NCI-H146 treated with DMSO at 0.1 percent for 48 hours (cell line): Measurements from ENCODE around the gene AP2A2.
"Not testable (repeated sequence)": the region's sequence is repeated elsewhere in the genome, so short reads cannot be mapped to it uniquely, and the experiment has no call there.

ENCODE experiments used
- DNase-seq: peaks from one replicate; lab custom pipeline; 2025; ENCODE audit not compliant: unreplicated experiment; lab: John Stamatoyannopoulos, UW

The AP2A2 gene

DNA sequence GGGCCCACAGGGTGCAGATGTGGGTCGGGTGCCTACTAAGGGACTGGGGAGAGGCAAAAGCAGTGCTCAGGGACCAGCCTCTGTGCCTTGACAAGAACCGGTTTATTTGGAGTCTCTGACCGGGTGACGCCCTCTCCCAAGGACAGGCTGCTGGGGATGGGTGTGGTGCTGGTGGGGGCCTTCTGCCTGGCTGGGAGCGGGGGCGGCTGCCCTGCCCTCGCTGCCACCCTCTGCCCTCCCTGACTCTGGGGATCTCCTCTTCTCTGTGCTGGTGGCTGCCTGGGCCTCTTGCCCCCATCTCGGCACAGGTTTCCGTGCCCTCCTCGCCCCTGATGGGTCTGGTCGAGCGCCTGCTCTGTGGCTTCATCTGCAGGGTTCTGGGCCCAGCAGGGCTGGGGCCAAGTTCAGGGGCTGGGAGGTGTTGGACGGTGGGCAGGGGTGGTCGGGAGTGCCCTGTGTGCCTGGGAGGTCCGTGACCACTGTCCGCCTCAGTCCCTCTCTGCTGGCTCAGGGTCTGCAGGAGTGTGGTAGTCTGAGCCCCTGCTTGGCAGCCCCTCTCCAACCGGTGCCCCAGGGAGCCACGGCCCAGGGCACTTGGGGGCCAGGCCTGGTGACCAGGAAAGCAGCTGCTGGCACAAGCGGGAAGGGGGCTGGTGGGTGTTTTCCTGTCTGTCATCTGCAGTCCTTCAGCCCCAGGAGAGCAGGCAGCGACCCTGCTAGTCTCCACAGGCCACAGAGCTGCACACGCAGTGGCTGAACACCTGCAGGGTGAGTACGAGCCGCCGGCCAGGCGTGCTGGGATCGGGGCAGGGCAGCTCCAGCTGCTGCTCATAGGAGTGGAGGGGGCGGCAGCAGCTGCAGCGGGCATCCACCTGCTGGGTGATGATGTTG is 87.3 kb downstream of the AP2A2 start:
- DNase-seq, result peak; percentile 81

DNA sequence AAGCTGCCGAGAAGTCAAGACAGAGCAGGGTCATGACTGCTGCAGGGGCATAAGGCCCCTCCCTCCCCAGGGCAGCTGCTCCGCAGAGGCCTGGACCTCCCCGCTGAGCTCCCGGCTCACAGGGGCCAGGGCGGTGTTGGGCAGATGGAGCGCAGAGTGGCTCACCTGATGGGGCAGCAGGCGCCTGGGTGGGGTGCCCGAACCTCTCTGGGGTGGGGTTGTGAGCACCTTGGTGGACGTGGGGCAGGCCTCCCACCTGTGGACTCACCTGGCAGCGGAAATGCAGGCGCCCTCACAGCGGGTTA is 87.9 kb downstream of the AP2A2 start:
- DNase-seq, result no peak

DNA sequence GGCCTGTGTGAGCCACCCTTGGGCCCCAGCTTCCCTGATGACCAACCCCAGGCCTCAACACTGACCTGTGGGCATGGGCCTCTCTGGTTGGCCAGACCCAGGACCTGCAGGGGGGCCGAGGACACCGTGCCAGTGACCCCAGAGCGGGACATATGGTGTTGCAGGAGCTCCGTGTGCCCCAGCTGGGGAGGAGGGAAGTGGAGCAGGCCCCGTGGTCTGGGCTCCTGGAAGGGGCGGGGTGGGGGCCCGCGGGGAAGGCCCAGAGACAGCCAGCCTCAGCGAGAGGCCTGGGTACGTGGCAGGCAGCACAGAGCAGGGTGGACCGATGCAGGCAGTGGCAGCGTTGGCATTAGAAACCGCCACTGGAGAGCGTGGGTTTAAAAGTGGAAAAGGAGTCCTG is 88.6 kb downstream of the AP2A2 start:
- DNase-seq, result no peak

DNA sequence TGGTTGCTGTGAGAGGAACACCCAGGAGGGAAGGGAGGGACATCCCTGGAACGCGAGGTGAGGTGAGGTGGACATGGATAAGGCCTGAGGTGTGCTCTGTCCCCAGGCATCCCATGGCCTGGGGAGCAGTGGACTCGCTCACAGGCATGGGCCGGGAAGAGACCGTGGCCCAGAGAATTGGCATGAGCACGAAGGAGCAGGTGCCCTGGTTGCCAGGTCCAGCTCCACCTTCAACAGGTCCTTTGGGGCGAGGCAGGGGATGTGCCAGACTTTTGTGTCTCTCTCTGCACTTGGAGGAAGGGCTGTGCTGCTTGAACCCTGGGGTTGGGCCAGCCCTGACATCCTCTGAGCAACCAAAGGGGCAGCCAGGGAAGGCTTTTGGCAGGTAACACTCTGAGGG is 89.4 kb downstream of the AP2A2 start:
- no peak for DNase-seq

DNA sequence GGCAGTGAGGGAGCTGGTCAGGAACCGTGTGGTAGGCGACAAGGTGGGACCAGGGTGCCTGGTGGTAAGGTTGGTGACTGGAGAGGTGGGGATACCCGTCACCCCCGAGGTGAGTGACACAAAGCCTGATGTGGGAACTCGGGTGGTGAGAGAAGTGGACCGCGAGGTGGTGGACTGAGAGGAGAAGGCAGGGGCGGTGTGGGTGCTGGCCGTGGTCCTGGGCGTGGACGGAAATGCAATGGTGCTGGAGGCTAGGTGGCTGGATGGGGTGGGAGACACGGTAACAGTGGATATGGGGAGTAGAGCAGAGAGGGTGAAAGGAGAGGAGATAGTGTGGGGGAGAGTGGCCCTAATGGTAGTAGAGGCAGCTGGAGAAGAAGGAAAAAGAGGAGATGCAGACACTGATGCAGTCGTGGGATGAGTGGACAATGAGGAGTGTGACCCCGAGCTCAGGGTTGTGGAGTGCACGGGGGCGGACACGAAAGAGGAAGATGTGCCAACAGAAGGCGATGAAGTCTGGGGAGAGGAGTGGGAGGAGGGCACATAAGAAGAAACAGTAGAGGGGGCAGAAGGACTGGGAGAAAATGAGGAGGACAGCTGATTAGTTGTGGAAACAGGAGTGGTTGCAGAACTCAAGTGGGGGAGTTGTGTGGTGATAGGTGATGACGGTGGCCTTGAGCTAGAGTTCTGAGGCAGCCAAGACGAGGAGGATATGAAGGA is 90.3 kb downstream of the AP2A2 start:
- DNase-seq, result no peak

DNA sequence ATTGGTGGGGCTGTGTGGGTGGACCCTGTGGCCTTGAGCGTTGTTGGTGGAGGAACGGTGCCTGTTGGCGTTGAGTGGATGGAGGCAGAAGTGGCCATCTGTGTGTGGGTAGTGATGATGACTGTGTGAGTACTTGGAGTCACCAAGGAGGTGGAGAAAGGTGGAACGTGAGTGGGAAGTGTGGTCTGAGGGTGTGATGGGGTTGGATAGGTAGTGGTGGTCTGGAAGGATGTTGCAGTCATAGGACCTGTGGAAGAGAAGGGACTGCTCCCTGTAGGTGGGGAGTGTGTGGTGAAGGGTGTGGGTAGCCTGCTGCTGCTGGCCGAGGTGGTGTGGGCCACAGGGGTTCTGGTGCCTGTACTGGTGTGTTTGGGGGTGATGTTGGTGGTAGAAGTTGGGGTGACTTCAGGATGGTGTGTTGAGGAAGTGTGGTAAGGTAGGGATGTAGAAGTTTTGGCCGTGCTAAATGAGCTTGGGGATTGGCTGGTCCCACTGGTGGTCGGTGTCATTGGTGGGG is 91.0 kb downstream of the AP2A2 start:
- not testable (repeated sequence) for DNase-seq

DNA sequence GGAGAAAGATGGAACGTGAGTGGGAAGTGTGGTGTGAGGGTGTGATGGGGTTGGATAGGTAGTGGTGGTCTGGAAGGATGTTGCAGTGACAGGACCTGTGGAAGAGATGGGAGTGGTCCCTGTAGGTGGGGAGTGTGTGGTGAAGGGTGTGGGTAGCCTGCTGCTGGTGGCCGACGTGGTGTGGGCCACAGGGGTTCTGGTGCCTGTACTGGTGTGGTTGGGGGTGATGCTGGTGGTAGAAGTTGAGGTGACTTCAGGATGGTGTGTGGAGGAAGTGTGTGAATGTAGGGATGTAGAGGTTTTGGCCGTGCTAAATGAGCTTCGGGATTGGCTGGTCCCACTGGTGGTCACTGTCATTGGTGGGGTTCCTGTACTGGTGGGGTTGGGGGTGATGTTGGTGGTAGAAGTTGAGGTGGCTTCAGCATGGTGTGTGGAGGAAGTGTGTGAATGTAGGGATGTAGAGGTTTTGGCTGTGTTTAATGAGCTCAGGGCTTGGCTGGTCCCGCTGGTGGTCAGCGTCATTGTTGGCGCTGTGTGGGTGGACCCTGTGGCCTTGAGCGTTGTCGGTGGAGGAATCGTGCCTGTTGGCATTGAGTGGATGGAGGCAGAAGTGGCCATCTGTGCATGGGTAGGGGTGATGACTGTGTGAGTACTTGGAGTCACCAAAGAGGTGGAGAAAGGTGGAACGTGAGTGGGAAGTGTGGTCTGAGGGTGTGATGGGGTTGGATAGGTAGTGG is 91.8 kb downstream of the AP2A2 start:
- no peak for DNase-seq

DNA sequence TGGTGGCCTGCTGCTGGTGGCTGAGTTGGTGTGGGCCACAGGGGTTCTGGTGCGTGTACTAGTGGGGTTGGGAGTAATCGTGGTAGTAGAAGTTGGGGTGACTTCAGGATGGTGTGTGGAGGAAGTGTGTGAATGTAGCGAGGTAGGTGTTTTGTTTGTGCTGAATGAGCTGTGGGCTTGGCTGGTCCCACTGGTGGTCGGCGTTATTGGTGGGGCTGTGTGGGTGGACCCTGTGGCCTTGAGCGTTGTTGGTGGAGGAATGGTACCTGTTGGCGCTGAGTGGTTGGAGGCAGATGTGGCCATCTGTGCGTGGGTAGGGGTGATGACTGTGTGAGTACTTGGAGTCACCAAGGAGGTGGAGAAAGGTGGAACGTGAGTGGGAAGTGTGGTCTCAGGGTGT is 92.4 kb downstream of the AP2A2 start:
- no peak for DNase-seq

DNA sequence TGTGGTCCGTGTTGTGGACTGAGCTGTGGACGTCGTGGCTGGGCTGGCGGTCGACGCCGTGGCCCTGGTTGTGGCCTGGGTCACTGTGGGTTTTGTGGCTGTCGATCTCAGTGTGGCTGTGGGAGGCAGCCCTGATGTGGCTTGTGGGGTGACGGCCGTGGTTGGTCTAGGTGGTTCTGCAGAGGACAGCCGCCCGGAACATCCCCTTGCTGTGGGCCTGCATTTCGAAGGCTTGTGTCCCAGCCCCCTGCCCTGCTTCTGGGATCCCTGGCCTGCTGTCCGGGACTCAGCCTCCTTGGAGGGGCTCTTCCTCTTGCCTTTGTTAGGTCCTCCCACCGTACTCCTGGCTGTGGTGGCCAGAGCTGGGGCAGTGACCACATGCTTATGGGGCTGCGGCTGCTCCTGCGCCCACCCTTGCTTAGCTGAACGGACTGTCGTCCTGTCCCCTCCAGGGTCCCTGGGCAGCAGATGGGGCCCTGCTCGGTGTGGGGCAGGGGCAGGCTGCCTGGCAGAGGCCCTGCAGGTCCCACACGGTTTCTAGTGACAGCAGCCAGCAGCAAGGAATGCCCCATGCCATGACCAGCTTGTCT is 93.7 kb downstream of the AP2A2 start:
- DNase-seq, result no peak

DNA sequence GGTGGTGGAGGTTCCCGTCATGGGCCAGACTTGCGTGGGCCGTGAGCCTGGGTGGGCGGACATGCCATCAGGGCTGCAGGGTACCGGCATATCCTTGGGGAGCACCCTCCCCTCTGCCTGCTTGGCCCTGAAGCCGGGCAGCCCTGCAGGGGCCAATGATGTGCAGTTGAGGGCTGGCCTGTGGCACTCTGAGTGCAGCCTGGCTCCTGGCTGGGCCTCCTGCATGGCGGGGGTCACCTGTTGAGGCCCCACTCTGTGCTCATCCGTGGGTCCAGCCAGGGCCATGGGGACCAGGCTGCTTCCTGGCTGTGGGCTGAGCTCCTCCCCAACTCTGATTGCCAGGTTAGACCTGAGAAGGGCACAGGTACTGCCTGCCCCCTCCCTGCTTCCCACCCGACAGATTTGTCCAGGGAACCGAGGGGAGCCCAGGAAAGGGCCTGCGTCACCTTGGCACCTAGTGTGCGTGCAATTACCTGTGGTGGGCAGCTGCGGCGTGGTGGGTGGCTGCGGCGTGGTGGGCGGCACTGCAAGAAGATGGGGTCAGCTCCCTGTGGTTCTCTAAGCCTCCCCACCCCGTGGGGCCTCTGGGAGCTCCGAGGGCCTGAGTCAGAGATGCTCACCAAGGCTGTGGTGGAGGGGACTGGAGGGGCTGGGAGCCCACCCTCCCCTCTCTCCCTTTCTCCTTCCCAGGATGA is 94.7 kb downstream of the AP2A2 start:
- no peak for DNase-seq

DNA sequence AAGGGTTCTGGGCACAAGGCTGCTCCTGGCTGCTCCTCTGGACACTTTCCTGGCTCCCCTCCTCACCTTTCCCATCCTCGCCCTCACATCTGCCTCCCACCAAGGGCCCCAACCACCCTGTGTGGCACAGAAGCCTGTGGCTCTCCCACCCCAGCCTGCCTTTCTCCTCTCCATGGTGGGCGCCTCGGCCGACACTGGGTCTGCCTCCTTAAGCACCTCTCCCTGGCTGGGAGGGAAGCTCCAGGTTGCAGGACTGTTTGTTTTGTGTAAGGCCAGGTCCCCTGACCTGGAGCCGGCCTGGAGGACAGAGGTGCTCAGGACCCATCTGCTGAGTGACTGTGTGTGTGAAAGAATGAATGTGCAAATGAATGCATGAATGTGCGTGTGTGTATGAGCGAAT is 96.7 kb downstream of the AP2A2 start:
- no peak for DNase-seq

DNA sequence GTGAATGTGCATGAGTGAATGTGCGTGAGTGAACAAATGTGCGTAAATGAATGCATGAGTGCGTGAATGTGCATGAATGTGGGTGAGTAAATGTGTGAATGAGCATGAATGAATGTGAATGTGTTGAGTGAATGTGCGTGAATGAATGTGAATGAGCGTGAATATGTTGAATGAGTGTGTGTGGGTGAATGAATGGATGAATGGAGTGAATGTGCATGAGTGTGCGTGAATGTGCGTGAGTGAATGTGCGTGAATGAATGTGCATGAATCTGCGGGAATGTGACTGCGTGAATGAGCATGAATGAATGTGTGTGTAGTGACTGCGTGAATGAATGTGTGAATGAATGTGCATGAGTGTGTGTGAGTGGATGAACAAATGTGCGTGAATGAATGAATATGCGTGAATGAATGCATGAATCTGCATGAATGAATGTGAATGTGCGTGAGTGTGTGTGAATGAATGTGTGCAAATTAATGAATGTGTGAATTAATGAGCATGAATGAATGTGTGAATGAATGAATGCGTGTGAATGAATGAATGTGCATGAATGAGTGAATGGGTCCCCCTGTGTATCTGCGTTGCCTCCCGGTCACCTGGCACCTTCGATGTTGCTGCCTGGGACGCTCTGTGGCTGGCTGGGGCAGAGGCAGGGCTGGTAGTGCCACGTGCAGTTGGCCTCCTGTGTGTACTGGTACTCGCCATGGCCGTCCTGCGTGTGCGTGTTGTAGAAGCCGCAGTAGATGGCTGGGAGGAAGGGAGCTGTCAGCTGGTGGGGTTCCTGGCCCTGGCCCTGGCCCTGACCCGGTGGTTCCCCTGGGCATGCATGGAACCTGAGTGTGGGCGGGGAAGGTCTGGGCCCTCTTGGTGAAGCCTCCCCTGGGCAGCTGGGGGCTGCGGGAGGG is 97.5 kb downstream of the AP2A2 start:
- DNase-seq, result no peak

DNA sequence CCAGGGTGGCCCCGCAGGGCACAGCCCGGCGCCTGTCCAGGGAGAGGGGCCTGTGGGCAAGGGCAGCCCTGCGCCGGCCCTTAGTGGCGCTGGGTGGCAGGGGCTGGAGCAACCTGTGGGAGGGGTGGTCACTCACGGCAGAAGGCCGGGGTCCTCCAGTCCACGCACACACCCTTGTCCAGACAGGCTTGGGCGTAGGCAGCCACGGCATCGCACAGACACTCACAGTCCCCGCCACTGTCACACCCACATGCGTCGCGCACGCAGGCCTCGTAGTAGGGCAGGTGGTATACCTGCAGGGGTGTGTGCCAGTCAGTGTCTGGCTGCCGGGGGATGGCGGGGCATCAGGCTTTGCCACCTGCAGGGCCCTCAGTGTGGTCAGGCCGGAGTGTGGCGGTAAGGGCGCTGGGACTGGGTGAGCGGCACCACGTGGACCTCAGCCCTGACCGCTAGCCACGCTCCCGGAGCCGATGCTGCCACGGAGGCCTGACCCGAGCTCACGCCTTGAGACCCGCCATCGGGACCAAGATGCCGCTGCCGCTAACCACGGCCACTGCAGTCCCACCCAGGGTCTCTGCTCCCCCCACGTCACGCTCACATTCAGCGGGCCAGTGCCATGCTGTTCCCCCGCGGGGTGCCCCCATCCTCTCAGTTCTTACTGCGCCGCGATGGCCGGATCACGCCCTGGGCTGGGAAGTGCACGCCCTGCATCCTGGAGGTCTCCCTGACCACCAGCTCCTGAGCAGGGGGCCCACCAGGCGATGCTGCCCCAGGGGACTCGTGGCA is 98.3 kb downstream of the AP2A2 start:
- no peak for DNase-seq

DNA sequence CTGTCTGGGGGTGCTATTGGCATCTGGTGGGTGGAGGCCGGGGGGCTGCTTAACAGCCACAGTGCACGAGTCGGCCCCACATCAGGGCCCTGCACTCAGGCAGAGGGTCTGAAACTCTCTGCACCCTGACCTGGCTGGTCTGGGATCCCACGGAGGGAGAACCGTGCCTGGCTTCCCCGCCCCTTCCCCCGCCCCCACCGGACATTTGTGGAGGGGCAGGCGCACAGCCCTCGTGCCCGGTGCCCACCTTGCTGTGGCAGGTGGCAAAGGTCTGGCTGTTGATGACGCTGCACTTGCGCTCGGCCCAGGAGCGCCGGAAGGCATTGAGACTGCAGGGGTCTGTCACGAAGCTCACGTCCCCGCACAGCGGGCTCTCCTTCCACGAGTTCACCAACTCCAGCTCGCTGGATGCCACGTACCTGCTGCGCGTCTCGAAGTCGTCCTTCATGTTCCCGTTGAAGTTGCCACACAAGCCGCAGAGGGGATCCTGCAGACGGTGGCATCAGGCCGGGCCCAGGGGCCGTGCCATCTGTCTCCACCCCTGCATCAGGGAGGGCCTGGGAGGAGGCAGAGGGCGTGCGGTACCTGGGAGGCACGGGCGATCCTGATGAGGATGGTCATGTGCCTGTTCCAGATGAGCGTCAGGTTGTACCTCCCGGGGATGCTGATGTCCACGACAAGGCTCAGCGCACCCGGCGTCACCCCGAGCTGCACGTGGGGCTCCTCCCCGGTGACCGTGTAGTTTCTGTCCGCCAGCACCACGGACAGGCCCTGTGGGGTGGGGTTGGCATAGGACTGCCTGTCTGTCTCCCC is 99.1 kb downstream of the AP2A2 start:
- DNase-seq, result no peak

DNA sequence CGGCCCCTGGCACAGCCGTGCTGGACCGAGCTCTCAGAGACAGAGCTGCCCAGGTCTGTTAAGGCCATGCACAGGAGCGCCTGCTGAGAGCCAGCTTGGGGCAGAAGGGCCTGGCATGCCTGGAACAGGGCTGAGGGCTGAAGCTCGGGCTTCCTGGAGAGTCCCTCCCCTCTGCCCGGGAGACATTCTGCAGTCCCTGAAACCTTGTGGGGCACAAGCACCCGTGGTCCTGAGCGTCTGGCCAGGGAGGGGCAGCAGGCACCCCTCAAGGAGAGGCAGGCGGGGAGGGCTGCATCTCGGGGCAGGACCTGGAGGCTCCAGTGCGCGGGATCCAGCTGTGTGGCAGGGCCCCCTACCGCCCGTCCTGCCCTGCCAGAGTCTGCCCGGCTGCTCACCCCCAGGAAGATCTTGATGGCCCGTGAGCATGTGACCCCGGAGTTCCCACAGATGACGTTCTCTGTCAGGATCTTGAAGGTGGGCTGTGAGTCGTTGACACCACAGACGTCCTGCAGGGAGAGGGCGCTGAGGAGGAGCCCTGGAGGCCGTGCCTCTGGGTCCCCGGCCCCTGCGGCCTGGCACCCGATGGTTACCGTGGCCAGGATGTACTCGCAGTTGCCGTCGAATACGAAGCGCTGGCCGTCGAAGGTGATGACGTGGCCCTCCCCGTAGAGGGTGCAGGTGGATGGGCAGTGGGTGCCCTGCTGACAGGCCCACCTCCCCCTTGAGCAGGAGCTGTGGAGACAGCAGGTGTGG is 99.9 kb downstream of the AP2A2 start:
- no peak for DNase-seq

DNA sequence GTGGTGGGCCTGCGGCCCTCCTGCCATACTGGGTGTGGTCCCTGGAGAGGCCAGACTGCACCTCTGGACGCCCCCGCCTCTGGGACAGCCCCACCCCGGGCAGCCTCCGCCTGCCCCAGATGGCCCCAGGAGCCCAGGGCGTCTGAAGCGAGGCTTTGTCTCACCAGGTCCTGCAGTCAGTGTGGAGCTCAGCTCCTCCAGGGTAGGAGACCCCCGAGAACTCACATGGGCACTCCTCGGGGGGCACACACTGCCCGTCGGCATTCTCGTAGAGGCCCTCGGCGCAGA is 100.4 kb downstream of the AP2A2 start:
- no peak for DNase-seq

DNA sequence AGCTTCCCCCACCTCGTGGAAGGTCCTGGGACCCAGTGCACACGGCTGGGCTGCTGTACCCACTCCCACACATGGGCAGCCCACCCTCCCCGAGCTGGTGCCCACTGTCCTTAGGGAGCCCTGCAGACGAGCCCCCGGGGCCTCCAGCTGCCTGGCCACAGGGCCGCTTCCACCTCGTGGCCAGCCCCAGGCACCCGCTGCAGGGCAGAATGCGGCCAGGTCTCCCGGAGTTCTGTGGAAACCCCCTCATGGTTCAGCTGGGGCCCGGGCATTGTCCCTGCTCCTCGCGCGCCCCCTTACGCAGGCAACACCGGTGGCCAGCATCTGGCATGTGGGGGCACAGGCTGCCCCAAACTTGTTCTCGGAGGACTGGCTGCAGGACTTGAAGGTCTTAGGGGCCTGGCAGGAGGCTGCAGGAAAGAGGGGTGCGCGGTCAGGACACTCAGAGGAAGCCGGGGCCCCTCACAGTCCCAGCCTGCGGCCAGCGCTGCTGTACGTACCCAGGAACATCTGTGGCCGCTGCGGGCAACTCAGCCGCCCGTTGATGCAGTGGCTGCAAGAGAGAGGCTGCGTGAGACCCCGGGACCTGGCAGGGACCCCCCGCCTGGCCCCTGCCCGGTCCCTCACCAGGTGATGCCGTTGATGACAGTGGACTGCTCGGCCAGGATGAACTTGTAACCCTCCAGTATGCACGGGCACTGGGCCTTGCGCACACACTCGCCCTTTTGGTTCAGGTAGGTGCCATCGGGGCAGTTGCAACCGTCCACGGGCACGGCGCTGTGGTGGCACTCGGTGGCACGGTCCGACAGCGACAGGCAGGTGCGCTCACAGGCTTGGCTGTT is 101.2 kb downstream of the AP2A2 start:
- no peak for DNase-seq
